ENCODE data around the gene TUBGCP2.

DNA sequence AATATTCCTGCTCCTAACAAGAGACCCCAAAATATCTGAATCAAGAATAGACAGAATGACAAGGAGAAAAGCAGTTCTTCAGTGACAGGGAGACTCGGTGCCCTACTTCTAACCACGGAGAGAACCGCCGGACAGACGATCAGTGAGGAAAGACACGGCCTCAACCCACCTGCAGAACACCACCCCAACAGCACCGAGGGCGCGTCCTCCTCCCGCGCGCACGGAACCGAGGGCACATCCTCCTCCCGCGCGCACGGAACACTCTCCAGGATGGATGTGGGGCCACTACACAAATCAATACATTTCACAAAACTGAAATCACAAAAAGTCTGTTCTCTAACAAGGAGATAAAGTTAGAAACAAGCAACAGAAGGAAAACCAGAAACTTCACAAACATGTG, 22.3 kb downstream of the TUBGCP2 start:
- TF ChIP-seq, protein P1, sequence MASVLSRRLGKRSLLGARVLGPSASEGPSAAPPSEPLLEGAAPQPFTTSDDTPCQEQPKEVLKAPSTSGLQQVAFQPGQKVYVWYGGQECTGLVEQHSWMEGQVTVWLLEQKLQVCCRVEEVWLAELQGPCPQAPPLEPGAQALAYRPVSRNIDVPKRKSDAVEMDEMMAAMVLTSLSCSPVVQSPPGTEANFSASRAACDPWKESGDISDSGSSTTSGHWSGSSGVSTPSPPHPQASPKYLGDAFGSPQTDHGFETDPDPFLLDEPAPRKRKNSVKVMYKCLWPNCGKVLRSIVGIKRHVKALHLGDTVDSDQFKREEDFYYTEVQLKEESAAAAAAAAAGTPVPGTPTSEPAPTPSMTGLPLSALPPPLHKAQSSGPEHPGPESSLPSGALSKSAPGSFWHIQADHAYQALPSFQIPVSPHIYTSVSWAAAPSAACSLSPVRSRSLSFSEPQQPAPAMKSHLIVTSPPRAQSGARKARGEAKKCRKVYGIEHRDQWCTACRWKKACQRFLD (CRISPR knock-in tag; IDR thresholded peaks at IDR 0.05), result no peak
- TF ChIP-seq, protein P2, sequence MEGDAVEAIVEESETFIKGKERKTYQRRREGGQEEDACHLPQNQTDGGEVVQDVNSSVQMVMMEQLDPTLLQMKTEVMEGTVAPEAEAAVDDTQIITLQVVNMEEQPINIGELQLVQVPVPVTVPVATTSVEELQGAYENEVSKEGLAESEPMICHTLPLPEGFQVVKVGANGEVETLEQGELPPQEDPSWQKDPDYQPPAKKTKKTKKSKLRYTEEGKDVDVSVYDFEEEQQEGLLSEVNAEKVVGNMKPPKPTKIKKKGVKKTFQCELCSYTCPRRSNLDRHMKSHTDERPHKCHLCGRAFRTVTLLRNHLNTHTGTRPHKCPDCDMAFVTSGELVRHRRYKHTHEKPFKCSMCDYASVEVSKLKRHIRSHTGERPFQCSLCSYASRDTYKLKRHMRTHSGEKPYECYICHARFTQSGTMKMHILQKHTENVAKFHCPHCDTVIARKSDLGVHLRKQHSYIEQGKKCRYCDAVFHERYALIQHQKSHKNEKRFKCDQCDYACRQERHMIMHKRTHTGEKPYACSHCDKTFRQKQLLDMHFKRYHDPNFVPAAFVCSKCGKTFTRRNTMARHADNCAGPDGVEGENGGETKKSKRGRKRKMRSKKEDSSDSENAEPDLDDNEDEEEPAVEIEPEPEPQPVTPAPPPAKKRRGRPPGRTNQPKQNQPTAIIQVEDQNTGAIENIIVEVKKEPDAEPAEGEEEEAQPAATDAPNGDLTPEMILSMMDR (IDR thresholded peaks at IDR 0.05 in 2 of 3, conservative IDR thresholded peaks at IDR 0.05 in 1 of 3; ENCODE audit: insufficient read depth in 2 of 3, low read depth in 1 of 3, low read length in 3 of 3), result no peak
- TF ChIP-seq, protein P3, sequence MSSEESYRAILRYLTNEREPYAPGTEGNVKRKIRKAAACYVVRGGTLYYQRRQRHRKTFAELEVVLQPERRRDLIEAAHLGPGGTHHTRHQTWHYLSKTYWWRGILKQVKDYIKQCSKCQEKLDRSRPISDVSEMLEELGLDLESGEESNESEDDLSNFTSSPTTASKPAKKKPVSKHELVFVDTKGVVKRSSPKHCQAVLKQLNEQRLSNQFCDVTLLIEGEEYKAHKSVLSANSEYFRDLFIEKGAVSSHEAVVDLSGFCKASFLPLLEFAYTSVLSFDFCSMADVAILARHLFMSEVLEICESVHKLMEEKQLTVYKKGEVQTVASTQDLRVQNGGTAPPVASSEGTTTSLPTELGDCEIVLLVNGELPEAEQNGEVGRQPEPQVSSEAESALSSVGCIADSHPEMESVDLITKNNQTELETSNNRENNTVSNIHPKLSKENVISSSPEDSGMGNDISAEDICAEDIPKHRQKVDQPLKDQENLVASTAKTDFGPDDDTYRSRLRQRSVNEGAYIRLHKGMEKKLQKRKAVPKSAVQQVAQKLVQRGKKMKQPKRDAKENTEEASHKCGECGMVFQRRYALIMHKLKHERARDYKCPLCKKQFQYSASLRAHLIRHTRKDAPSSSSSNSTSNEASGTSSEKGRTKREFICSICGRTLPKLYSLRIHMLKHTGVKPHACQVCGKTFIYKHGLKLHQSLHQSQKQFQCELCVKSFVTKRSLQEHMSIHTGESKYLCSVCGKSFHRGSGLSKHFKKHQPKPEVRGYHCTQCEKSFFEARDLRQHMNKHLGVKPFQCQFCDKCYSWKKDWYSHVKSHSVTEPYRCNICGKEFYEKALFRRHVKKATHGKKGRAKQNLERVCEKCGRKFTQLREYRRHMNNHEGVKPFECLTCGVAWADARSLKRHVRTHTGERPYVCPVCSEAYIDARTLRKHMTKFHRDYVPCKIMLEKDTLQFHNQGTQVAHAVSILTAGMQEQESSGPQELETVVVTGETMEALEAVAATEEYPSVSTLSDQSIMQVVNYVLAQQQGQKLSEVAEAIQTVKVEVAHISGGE (CRISPR knock-in tag; IDR thresholded peaks at IDR 0.05), result no peak
- TF ChIP-seq, protein P4, sequence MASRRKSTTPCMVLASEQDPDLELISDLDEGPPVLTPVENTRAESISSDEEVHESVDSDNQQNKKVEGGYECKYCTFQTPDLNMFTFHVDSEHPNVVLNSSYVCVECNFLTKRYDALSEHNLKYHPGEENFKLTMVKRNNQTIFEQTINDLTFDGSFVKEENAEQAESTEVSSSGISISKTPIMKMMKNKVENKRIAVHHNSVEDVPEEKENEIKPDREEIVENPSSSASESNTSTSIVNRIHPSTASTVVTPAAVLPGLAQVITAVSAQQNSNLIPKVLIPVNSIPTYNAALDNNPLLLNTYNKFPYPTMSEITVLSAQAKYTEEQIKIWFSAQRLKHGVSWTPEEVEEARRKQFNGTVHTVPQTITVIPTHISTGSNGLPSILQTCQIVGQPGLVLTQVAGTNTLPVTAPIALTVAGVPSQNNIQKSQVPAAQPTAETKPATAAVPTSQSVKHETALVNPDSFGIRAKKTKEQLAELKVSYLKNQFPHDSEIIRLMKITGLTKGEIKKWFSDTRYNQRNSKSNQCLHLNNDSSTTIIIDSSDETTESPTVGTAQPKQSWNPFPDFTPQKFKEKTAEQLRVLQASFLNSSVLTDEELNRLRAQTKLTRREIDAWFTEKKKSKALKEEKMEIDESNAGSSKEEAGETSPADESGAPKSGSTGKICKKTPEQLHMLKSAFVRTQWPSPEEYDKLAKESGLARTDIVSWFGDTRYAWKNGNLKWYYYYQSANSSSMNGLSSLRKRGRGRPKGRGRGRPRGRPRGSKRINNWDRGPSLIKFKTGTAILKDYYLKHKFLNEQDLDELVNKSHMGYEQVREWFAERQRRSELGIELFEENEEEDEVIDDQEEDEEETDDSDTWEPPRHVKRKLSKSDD (conservative IDR thresholded peaks at IDR 0.05; ENCODE audit: low read length), result no peak
- TF ChIP-seq ZNF224 (CRISPR knock-in tag; IDR thresholded peaks at IDR 0.05), result no peak
- no peak for TF ChIP-seq DACH1 (IDR thresholded peaks at IDR 0.05; ENCODE audit: partially characterized antibody)
- no peak for TF ChIP-seq FOXA1 (IDR thresholded peaks at IDR 0.05; ENCODE audit: borderline replicate concordance)
- TF ChIP-seq, protein P5, sequence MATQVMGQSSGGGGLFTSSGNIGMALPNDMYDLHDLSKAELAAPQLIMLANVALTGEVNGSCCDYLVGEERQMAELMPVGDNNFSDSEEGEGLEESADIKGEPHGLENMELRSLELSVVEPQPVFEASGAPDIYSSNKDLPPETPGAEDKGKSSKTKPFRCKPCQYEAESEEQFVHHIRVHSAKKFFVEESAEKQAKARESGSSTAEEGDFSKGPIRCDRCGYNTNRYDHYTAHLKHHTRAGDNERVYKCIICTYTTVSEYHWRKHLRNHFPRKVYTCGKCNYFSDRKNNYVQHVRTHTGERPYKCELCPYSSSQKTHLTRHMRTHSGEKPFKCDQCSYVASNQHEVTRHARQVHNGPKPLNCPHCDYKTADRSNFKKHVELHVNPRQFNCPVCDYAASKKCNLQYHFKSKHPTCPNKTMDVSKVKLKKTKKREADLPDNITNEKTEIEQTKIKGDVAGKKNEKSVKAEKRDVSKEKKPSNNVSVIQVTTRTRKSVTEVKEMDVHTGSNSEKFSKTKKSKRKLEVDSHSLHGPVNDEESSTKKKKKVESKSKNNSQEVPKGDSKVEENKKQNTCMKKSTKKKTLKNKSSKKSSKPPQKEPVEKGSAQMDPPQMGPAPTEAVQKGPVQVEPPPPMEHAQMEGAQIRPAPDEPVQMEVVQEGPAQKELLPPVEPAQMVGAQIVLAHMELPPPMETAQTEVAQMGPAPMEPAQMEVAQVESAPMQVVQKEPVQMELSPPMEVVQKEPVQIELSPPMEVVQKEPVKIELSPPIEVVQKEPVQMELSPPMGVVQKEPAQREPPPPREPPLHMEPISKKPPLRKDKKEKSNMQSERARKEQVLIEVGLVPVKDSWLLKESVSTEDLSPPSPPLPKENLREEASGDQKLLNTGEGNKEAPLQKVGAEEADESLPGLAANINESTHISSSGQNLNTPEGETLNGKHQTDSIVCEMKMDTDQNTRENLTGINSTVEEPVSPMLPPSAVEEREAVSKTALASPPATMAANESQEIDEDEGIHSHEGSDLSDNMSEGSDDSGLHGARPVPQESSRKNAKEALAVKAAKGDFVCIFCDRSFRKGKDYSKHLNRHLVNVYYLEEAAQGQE (IDR thresholded peaks at IDR 0.05; ENCODE audit: borderline replicate concordance), result no peak
- TF ChIP-seq, protein P5 (CRISPR knock-in tag; IDR thresholded peaks at IDR 0.05; ENCODE audit: low read depth), result no peak
- TF ChIP-seq MAFF (IDR thresholded peaks at IDR 0.05; ENCODE audit: low read length), result no peak
- no peak for TF ChIP-seq KLF13 (tag; IDR thresholded peaks at IDR 0.05; ENCODE audit: borderline replicate concordance, low read depth)
